Neural cell (in vitro differentiated cells): ENCODE measurements around the gene KANK4. TPM values are rescaled to one million over a fixed set of nuclear protein-coding genes. Genes with fewer than 3 reads are reported as not detected.

Source experiments
- H2AFZ ChIP-seq: fragments of 200-600, 300-800 bp; sonication (generic), shearing (Covaris generic); 2 replicates; pipeline ENCODE4 v1.6.0; 2014; ENCODE audit warnings: low read depth, mild to moderate bottlenecking, antibody characterized with exemption, low read length, moderate library complexity
- H3F3A ChIP-seq: fragments of 200-600 bp; shearing (Covaris generic); 2 replicates; pipeline ENCODE4 v1.6.1; 2016; ENCODE audit warnings: mild to moderate bottlenecking, moderate library complexity, mixed read lengths, antibody characterized with exemption, low read length; ENCODE audit not compliant: insufficient read depth, poor library complexity, severe bottlenecking
- H3K27ac ChIP-seq: fragments of 200-600, 300-800 bp; sonication (generic), shearing (Covaris generic); 2 replicates; pipeline ENCODE4 v1.5.1; 2014; ENCODE audit warnings: mild to moderate bottlenecking, low read length, moderate library complexity
- H3K27me3 ChIP-seq: fragments of 300-800, 200-600 bp; sonication (generic), shearing (Covaris generic); 2 replicates; pipeline ENCODE4 v1.6.0; 2014; ENCODE audit warnings: mild to moderate bottlenecking, low read depth, low read length, moderate library complexity; ENCODE audit not compliant: insufficient read depth
- H3K36me3 ChIP-seq: fragments of 300-800, 200-600 bp; sonication (generic), shearing (Covaris generic); 2 replicates; pipeline ENCODE4 v1.5.1; 2014; ENCODE audit warnings: mild to moderate bottlenecking, antibody characterized with exemption, low read length, moderate library complexity; ENCODE audit not compliant: insufficient read depth
- H3K4me2 ChIP-seq: fragments of 300-800, 200-600 bp; sonication (generic), shearing (Covaris generic); 2 replicates; pipeline ENCODE4 v1.6.0; 2014; ENCODE audit warnings: mild to moderate bottlenecking, low read length
- H3K4me3 ChIP-seq: fragments of 300-800, 200-600 bp; sonication (generic), shearing (Covaris generic); 2 replicates; pipeline ENCODE4 v1.5.1; 2014; ENCODE audit warnings: mild to moderate bottlenecking, low read length, moderate library complexity
- H3K79me2 ChIP-seq: fragments of 200-600 bp; shearing (Covaris generic); replicated peaks from 2 replicates; pipeline ENCODE4 v1.6.0; 2014; ENCODE audit warnings: mild to moderate bottlenecking, low read length, moderate library complexity; ENCODE audit not compliant: insufficient read depth
- H3K9ac ChIP-seq: fragments of 300-800, 200-600 bp; sonication (generic), shearing (Covaris generic); 2 replicates; pipeline ENCODE4 v1.6.1; 2016; ENCODE audit warnings: mild to moderate bottlenecking, low read length, mixed read lengths
- H3K9me2 ChIP-seq: fragments of 200-600 bp; shearing (Covaris generic); 2 replicates; pipeline ENCODE4 v1.6.1; 2016; ENCODE audit warnings: mild to moderate bottlenecking, low read length, mixed read lengths; ENCODE audit not compliant: insufficient read depth
- H3K9me3 ChIP-seq: fragments of 200-600, 300-800 bp; sonication (generic), shearing (Covaris generic); 2 replicates; pipeline ENCODE4 v1.6.1; 2016; ENCODE audit warnings: mild to moderate bottlenecking, mixed run types, low read length, moderate library complexity, mixed read lengths
- H4K20me1 ChIP-seq: fragments of 200-600 bp; shearing (Covaris generic); 2 replicates; pipeline ENCODE4 v1.6.1; 2016; ENCODE audit warnings: mild to moderate bottlenecking, mixed run types; ENCODE audit not compliant: insufficient read depth
- CTCF ChIP-seq: fragments of 450-650 bp; IDR thresholded peaks from 2 replicates; pipeline ENCODE4 v1.5.1; 2014; ENCODE audit warnings: antibody characterized with exemption, mild to moderate bottlenecking, moderate library complexity; ENCODE audit not compliant: poor library complexity, severe bottlenecking
- EP300 ChIP-seq: fragments of 450-650 bp; conservative IDR thresholded peaks from 2 replicates; pipeline ENCODE4 v1.6.1; 2014; ENCODE audit warnings: antibody characterized with exemption, mild to moderate bottlenecking, moderate library complexity; ENCODE audit not compliant: poor library complexity, severe bottlenecking
- EZH2 ChIP-seq: fragments of 200-600, 300-800 bp; shearing (Covaris generic), sonication (generic); IDR thresholded peaks from 2 replicates; pipeline ENCODE4 v1.6.1; 2014; ENCODE audit warnings: antibody characterized with exemption, low read length, borderline replicate concordance, mild to moderate bottlenecking; ENCODE audit not compliant: insufficient read depth, poor library complexity, severe bottlenecking
- MXI1 ChIP-seq: fragments of 450-650 bp; conservative IDR thresholded peaks from 2 replicates; pipeline ENCODE4 v1.6.1; 2014; ENCODE audit warnings: antibody characterized with exemption, mild to moderate bottlenecking; ENCODE audit not compliant: poor library complexity, severe bottlenecking
- POLR2AphosphoS5 ChIP-seq: IDR thresholded peaks from 2 replicates; pipeline ENCODE4 v1.6.1; 2012
- RAD21 ChIP-seq: fragments of 450-650 bp; conservative IDR thresholded peaks from 2 replicates; pipeline ENCODE4 v1.6.1; 2014; ENCODE audit warnings: antibody characterized with exemption, mild to moderate bottlenecking, moderate library complexity
- REST ChIP-seq: IDR thresholded peaks from 2 replicates; pipeline ENCODE4 v1.6.1; 2012; ENCODE audit warnings: borderline replicate concordance
- SMC3 ChIP-seq: fragments of 450-650 bp; conservative IDR thresholded peaks from 2 replicates; pipeline ENCODE4 v1.6.1; 2014; ENCODE audit warnings: antibody characterized with exemption, mild to moderate bottlenecking, moderate library complexity; ENCODE audit not compliant: poor library complexity
- TAF1 ChIP-seq: IDR thresholded peaks from 2 replicates; pipeline ENCODE4 v1.6.1; 2012; ENCODE audit warnings: low read depth
- polyA plus RNA-seq: library from polyadenylated mRNA; depleted of rRNA; stranded (reverse); fragments of >200 nt; gene quantifications from 2 replicates; pipeline ENCODE4 v1.2.3, GENCODE V29; 2014

The KANK4 gene
- polyA plus RNA-seq, 1 donor from 2014 or later = 0.25 TPM

- TF ChIP-seq EP300 (no peak), RAD21 (no peak), POLR2AphosphoS5 (no peak), SMC3 (no peak), MXI1 (no peak), REST (no peak), TAF1 (no peak), CTCF (no peak), EZH2 (no peak)
- Histone ChIP-seq H3K9me3 (no peaks in the 10 kb centered on the region), H3K79me2 (no peaks in the 10 kb centered on the region)
These were observed 80.7 kb downstream of the KANK4 start for GRCh38 chr1:62238507-62238906.

GRCh38 chr1:62237950-62238374 lies 81.3 kb downstream of the KANK4 start:
- H3K9me2 ChIP-seq = no peaks in the 10 kb centered on the region
- H2AFZ ChIP-seq = no peak overlapping the region
- no peak overlapping the region for H3K4me2 ChIP-seq
- TF ChIP-seq EP300 (no peak), SMC3 (no peak), POLR2AphosphoS5 (no peak), REST (no peak), EZH2 (no peak), CTCF (no peak), MXI1 (no peak)
- no peak overlapping the region for H3K4me3 ChIP-seq
- H3K27me3 ChIP-seq = no peaks in the 10 kb centered on the region
- H3K9me3 ChIP-seq = no peaks in the 10 kb centered on the region
- H3K27ac ChIP-seq = no peak overlapping the region
- H4K20me1 ChIP-seq = no peaks in the 10 kb centered on the region
- no peaks in the 10 kb centered on the region for H3K36me3 ChIP-seq
- H3F3A ChIP-seq = no peaks in the 10 kb centered on the region
- H3K9ac ChIP-seq = no peak overlapping the region
- no peaks in the 10 kb centered on the region for H3K79me2 ChIP-seq

More at GRCh38 chr1:62238507-62238906, 80.7 kb downstream of the KANK4 start:
- H3K36me3 ChIP-seq = no peaks in the 10 kb centered on the region
- H3K9me2 ChIP-seq = no peaks in the 10 kb centered on the region
- no peak overlapping the region for H3K4me2 ChIP-seq
- no peaks in the 10 kb centered on the region for H4K20me1 ChIP-seq
- no peak overlapping the region for H3K4me3 ChIP-seq
- H3K9ac ChIP-seq = no peak overlapping the region
- H3K27me3 ChIP-seq = no peaks in the 10 kb centered on the region
- no peak overlapping the region for H2AFZ ChIP-seq
- no peak overlapping the region for H3K27ac ChIP-seq
- H3F3A ChIP-seq = no peaks in the 10 kb centered on the region
